Measurements from ENCODE around the gene CPVL.

The CPVL gene

DNA sequence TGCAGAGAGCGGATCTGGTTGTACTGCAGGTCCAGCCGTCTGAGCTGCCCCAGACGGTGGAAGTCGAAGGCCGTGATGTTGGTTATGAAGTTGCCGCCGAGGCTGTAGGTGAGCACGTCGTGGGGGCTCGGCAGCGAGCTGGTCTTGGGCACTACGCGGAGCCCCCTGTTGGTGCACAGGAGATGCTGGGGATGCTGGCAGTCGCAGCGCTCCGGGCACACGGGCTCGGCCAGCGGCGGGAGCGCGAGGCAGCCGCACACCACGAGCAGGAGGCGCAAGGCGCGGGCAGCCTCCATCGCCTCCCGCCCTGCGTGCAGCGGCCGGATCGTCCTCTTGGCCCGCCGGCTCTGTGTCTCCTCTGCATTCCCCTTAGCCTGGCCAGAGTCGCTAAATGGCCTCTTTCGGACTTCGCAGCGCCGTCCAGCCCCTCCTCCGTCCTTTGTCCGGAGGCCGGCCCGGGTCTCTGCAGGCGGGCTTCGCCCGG is 188.5 kb downstream of the CPVL start:
- DNase-seq = no peak

DNA sequence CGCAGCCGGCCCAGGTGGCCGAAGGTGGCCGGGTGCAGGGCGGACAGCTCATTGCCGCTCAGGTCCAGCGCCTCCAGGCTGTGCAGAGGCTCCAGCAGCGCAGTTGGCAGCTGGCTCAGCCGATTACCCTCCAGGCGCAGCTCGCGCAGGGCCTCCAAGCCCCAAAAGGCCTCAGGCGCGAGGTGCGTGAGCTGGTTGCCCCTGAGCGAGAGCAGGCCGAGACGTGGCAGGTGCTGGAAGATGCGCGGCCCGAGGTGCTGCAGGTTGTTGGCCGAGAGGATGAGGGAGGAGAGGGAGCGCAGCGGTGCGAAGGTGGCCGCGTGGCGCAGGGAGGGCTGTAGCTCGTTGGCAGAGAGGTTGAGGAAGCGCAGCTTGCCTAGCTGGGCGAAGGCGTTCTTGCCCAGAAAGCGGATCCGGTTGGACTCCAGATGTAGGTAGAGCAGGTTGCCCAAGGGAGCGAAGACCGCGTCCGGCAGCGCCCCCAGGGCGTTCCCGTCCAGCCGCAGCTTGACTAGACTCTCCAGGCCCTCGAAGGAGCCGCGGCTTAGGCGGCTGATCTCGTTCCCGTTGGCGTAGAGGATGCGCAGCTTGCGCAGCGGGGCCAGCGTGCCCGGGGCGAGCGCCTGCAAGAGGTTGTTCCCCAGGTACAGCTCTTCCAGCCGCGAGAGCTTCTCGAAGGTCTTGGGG is 189.1 kb downstream of the CPVL start:
- DNase-seq = no peak

DNA sequence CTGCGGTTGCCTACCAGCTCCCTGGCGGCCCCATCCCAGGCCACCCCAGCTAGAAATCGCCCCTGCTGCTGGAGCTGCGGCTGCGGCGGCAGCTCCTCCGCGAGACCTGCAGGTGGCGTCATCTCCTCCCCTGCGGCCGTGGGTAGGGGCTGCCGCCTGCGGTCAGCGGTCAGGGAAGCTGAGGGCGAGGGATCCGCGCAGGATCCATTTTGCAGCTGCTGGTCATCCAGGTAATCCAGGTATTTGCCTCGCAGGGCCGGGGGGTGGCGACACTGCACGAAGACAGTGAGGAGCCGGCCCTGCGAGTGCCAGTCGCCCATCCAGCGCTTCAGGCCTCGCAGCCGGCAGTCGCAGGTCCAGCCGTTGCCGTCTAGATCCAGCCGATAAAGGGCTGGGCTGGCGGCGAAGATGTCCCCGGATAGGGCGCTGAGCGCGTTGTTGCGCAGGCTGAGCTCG is 189.7 kb downstream of the CPVL start:
- DNase-seq = no peak

DNA sequence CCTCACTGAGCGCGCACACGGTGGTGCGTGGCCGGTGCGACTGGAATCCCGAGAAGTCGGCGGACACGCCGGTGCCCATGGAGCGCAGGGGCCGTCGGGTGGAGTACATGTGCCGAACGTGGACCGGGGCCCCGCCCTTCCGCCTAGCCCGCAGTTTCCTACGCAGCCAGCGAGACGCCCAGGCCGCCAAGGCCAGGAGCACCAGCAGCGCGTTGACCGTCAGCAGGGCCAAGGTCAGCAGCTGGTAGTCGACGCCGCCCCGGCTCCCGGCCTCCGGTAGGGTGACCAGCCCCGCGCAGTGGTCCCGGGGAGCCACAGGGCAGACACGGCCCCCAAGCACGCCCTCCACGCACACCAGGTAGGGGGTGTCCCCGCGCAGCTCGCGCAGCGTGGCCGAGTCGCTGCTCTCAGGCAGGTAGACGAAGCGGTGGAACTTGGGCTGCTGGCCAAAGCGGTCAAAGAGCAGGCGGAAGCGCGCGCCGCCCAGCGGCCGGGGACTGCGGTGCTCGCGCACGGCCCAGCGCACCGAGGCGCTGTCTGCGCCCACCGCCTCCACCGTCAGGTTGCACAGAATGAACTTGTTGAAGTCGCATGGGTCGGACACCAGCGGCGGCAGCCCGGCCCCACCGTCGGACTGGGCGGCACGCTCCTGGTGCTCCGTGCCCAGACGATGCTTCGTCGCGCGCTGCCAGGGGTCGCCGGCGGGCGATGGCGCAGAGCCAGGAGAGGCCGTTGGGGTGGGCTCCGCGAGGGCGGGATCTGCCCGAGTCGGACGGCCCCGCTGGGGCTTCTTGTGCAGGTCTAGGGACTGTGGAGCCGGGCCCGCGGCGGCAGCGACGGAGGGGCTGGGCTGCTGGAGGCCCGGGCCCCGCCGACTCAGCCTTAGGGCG is 190.4 kb downstream of the CPVL start:
- no peak for DNase-seq

DNA sequence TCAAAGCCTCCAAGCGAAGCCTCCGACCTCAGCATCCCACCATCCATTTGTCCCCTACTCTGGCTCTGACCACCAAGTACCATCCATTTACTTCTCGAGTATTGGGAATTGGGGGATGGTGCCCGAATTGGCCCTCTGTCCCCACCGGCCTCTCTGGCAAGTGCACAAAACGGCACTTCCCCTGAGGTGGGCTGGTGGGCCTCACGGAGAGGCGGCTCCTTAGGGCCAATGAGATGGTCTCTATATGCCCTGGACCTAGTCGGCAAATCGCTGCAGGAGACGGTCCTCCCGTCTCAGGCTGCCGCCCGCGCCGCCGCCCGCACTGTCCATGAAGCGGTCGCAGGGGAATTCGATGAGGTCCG is 191.0 kb downstream of the CPVL start:
- DNase-seq = no peak

DNA sequence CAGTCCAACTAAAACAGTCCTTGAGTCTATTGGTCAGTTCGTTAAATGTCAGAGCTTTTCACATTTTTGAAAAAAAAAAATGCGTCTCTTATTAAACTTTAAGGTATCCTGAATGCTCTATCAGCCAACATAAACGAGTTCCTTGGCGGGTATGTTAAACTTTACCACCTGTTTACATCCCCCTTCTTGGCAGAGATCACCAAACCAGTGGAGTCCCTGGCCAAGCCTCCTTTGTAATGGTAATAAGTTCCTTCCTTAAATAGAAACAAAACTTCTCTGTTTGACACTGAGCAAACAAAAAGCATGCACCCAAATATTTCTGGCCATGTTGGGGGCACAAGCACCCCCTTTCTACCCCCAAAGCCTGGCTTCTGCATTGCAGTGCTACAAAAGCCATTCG is 191.4 kb downstream of the CPVL start:
- no peak for DNase-seq

DNA sequence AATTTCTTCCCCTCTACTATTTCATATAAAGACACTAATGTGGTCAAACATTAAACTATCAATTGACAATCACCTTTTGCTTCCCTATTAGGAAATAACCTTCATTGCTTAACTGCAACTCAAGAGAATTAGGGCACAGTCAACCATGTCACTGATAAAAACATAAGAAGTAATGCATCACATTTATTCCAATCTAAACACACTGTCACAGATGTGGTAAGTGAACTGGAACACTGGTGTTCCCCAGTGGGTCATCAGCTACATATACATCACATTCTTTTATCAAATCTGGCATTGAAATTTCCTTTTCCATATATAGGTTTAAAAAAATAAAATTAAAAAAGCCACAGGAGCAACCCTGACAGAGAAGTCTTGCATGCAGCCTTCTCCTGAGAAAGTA is 191.9 kb downstream of the CPVL start:
- DNase-seq = no peak

DNA sequence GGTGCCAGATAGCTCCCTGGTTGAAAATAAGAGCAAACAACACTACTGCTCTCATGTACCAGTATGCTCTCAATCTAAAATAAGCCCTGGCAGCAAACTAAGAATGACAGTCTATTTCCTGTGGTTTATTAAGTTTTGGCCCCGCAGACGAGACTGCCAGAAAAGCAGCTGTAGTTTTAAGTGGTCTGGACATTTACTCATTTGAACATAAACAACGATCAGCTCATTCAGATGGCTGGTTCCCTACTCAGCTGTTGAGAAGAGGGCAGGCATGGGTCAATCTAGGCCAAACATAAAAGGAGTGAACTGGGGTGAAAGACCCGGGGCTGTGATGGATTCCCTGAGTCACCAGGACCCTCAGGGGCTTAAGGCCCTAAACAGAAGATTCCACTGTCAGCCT is 192.7 kb downstream of the CPVL start:
- no peak for DNase-seq
